ENCODE data around the gene NMRK1. TPM values are rescaled to one million over a fixed set of nuclear protein-coding genes. Genes with fewer than 3 reads are reported as not detected.

NMRK1 gene
- polyA plus RNA-seq, 1 of the 3 experiments (the other 2 are of a cell fraction): 8.4 TPM

DNA sequence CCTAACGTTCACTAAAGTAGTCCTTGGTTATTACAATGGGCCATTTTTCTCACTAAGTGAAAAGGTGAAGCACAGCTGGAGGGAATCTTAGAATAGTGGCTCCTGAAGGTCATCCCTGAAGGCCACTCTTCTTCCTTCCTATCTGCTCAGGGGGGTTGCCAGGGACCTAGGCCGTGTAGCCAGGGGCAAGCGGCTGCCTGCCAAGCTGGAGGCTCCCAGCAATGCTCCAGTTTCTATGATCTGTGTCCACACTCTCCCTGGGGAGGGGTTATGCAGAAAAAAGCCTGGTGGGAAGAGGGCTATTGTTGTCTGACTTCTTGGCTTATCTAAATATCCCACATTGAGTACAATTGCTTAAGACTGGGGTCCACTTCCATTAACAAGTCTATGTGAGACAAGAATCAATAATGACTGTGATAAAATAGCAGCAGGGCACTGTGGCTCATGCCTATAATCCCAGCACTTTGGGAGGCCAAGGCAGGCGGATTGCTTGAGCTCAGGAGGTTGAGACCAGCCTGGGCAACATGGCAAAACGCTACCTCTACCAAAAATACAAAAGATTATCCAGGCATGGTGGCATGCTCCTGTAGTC lies 3.8 kb downstream of the NMRK1 start:
- TF ChIP-seq FOSL2 (IDR thresholded peaks at IDR 0.05; ENCODE audit: borderline replicate concordance, low read depth) (no peak), SIN3A (IDR thresholded peaks at IDR 0.05; ENCODE audit: borderline replicate concordance, low read depth, low read length) (no peak), ELF1 (IDR thresholded peaks at IDR 0.05) (no peak), NFIC (IDR thresholded peaks at IDR 0.05; ENCODE audit: borderline replicate concordance) (no peak), TEAD4 (IDR thresholded peaks at IDR 0.05; ENCODE audit: borderline replicate concordance, insufficient read depth) (no peak), MEF2A (IDR thresholded peaks at IDR 0.05; ENCODE audit: borderline replicate concordance, low read depth) (no peak), FOXJ3 (CRISPR knock-in tag; IDR thresholded peaks at IDR 0.05) (no peak), GABPA (IDR thresholded peaks at IDR 0.05; ENCODE audit: low read depth) (no peak), FOXM1 (IDR thresholded peaks at IDR 0.05; ENCODE audit: low read depth) (no peak), RFX5 (IDR thresholded peaks at IDR 0.05; ENCODE audit: low read length) (no peak), RXRA (IDR thresholded peaks at IDR 0.05; ENCODE audit: borderline replicate concordance, low read depth) (no peak), TAF1 (IDR thresholded peaks at IDR 0.05; ENCODE audit: borderline replicate concordance, low read depth, low read length) (no peak), JUND (IDR thresholded peaks at IDR 0.05) (no peak), GATA2 (CRISPR knock-in tag; IDR thresholded peaks at IDR 0.05) (no peak), YY1 (IDR thresholded peaks at IDR 0.05; ENCODE audit: low read depth) (no peak), POLR2AphosphoS5 (IDR thresholded peaks at IDR 0.05; ENCODE audit: low read depth, low read length) (no peak)
- TF ChIP-seq, protein P1, sequence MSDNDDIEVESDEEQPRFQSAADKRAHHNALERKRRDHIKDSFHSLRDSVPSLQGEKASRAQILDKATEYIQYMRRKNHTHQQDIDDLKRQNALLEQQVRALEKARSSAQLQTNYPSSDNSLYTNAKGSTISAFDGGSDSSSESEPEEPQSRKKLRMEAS (IDR thresholded peaks at IDR 0.05; ENCODE audit: low read depth): no peak
- TF ChIP-seq, protein P2, sequence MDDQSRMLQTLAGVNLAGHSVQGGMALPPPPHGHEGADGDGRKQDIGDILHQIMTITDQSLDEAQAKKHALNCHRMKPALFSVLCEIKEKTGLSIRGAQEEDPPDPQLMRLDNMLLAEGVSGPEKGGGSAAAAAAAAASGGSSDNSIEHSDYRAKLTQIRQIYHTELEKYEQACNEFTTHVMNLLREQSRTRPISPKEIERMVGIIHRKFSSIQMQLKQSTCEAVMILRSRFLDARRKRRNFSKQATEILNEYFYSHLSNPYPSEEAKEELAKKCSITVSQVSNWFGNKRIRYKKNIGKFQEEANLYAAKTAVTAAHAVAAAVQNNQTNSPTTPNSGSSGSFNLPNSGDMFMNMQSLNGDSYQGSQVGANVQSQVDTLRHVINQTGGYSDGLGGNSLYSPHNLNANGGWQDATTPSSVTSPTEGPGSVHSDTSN (IDR thresholded peaks at IDR 0.05): no peak
- TF ChIP-seq, protein P3, sequence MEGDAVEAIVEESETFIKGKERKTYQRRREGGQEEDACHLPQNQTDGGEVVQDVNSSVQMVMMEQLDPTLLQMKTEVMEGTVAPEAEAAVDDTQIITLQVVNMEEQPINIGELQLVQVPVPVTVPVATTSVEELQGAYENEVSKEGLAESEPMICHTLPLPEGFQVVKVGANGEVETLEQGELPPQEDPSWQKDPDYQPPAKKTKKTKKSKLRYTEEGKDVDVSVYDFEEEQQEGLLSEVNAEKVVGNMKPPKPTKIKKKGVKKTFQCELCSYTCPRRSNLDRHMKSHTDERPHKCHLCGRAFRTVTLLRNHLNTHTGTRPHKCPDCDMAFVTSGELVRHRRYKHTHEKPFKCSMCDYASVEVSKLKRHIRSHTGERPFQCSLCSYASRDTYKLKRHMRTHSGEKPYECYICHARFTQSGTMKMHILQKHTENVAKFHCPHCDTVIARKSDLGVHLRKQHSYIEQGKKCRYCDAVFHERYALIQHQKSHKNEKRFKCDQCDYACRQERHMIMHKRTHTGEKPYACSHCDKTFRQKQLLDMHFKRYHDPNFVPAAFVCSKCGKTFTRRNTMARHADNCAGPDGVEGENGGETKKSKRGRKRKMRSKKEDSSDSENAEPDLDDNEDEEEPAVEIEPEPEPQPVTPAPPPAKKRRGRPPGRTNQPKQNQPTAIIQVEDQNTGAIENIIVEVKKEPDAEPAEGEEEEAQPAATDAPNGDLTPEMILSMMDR (IDR thresholded peaks at IDR 0.05): no peak
- H2AFZ ChIP-seq (ENCODE audit: low read depth): no peak overlapping the region
- H3K4me3 ChIP-seq (ENCODE audit: low read depth in 2 of 2, low read length in 1 of 2): no peak overlapping the region
- H3K36me3 ChIP-seq (replicated peaks in 1 of 2; ENCODE audit: control insufficient read depth in 1 of 2, insufficient read depth in 2 of 2, low read length in 1 of 2): no peaks in the 10 kb centered on the region
- H3K27ac ChIP-seq (ENCODE audit: low read depth in 2 of 2, low read length in 1 of 2): no peak overlapping the region
- H3K9ac ChIP-seq: no peak overlapping the region
- ChIA-PET CTCF (interaction anchor here (1.1 to 5.1 kb wide), 4 partner anchors 9 to 310 kb away, joined by 3 to 27 read pairs (median 5); partner anchors contain the start of gene C9orf40), POLR2A (no interaction called here)
- no peak overlapping the region for H3K4me2 ChIP-seq
- H3K27me3 ChIP-seq (ENCODE audit: insufficient read depth): no peaks in the 10 kb centered on the region
- no peaks in the 10 kb centered on the region for H4K20me1 ChIP-seq (ENCODE audit: insufficient read depth)
- WGBS (ENCODE audit: low lambda C conversion rate): 47% methylated on average over 4 of the region's 5 CpGs
- H3F3A ChIP-seq (replicated peaks; ENCODE audit: insufficient read depth): peaks cover 3% of the 10 kb centered on the region
- DNase-seq: no peak
- H3K9me3 ChIP-seq: no peaks in the 10 kb centered on the region
- H3K79me2 ChIP-seq (ENCODE audit: insufficient read depth): 0 out of 2 replicates have a peak, but pooled peaks cover under 1% of the 10 kb centered on the region
- H3K9me2 ChIP-seq: no peaks in the 10 kb centered on the region
- peaks cover 4 to 6% of the 10 kb centered on the region in 2 experiments; a peak in 2 of 4 replicates for H3K4me1 ChIP-seq (ENCODE audit: control insufficient read depth in 1 of 2, insufficient read depth in 2 of 2, low read depth in 1 of 2, low read length in 1 of 2)
